Colonic mucosa (tissue), 4 donors: ENCODE results near the gene NDUFA8. TPM values are rescaled to one million over a fixed set of nuclear protein-coding genes. Genes with fewer than 3 reads are reported as not detected.
"Not testable (repeated sequence)": the region's sequence is repeated elsewhere in the genome, so short reads cannot be mapped to it uniquely, and the experiment has no call there.

ENCODE experiments used
- DNase-seq: peaks from one replicate; pipeline ENCODE4 v3.0.0-alpha.2; 2020
- H3K27ac ChIP-seq: fragments of 200-600 bp; one replicate; pipeline ENCODE4 v1.8.0; 2021
- H3K27me3 ChIP-seq: fragments of 200-600 bp; one replicate; pipeline ENCODE4 v1.8.0; 2021
- H3K36me3 ChIP-seq: fragments of 200-600 bp; one replicate; pipeline ENCODE4 v1.8.0; 2021
- H3K4me1 ChIP-seq: fragments of 200-600 bp; one replicate; pipeline ENCODE4 v1.8.0; 2021; ENCODE audit warnings: mild to moderate bottlenecking
- H3K4me3 ChIP-seq: fragments of 200-600 bp; one replicate; pipeline ENCODE4 v1.8.0; 2021
- H3K9ac ChIP-seq, 2 donors: one replicate each; pipeline ENCODE4 v1.7.0; 2013; ENCODE audit warnings: control low read depth in 2 of 2, low read depth in 2 of 2, low read length in 2 of 2
- H3K9me3 ChIP-seq: fragments of 200-600 bp; one replicate; pipeline ENCODE4 v1.8.0; 2021
- intact Hi-C: fragments of 100-400 bp; cut with DNase I; formaldehyde crosslinking; loops from one replicate; pipeline ENCODE4 v1.14.1; 2022
- total RNA-seq, 2 donors: library from RNA; stranded (reverse); fragmentation: NEBNext Ultra II Directional in 1 of 2; extraction: Animal tissue kit (Norgen Biotek cat#: 25700) in 1 of 2; gene quantifications; one replicate each; pipeline ENCODE4 v1.2.1, GENCODE V29; 2021
- TF ChIP-seq, protein P1 (sequence below): fragments of 200-600 bp; IDR thresholded peaks from one replicate; pipeline ENCODE4 v1.8.0; 2022; ENCODE audit warnings: antibody characterized with exemption, mild to moderate bottlenecking
- donor health status: healthy.
- donor health status: DM: no; HTN: no; CAD: no.
- donor health status: DM: no; HTN: no; CAD: no.

Gene NDUFA8
- total RNA-seq, 2 donors from 2014 or later, result 77.4 to 103 TPM

- intact Hi-C loops, result no loop called here
- Histone ChIP-seq H3K9ac (no peak overlapping the region), H3K4me3 (no peak overlapping the region), H3K27ac (no peak overlapping the region), H3K36me3 (no peaks in the 10 kb centered on the region), H3K9me3 (no peaks in the 10 kb centered on the region), H3K27me3 (peaks cover 5% of the 10 kb centered on the region), H3K4me1 (no peaks in the 10 kb centered on the region)
- DNase-seq, result no peak
- TF ChIP-seq, protein P1, sequence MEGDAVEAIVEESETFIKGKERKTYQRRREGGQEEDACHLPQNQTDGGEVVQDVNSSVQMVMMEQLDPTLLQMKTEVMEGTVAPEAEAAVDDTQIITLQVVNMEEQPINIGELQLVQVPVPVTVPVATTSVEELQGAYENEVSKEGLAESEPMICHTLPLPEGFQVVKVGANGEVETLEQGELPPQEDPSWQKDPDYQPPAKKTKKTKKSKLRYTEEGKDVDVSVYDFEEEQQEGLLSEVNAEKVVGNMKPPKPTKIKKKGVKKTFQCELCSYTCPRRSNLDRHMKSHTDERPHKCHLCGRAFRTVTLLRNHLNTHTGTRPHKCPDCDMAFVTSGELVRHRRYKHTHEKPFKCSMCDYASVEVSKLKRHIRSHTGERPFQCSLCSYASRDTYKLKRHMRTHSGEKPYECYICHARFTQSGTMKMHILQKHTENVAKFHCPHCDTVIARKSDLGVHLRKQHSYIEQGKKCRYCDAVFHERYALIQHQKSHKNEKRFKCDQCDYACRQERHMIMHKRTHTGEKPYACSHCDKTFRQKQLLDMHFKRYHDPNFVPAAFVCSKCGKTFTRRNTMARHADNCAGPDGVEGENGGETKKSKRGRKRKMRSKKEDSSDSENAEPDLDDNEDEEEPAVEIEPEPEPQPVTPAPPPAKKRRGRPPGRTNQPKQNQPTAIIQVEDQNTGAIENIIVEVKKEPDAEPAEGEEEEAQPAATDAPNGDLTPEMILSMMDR, result no peak
These were observed 41.0 kb downstream of the NDUFA8 start for GRCh38 chr9:122118343-122119165.

GRCh38 chr9:122117241-122117640 is 42.3 kb downstream of the NDUFA8 start:
- H3K4me3 ChIP-seq, intact Hi-C loops, H3K27ac ChIP-seq, H3K36me3 ChIP-seq, H3K4me1 ChIP-seq, H3K27me3 ChIP-seq, H3K9me3 ChIP-seq, H3K9ac ChIP-seq, DNase-seq: not testable (repeated sequence)

DNA sequence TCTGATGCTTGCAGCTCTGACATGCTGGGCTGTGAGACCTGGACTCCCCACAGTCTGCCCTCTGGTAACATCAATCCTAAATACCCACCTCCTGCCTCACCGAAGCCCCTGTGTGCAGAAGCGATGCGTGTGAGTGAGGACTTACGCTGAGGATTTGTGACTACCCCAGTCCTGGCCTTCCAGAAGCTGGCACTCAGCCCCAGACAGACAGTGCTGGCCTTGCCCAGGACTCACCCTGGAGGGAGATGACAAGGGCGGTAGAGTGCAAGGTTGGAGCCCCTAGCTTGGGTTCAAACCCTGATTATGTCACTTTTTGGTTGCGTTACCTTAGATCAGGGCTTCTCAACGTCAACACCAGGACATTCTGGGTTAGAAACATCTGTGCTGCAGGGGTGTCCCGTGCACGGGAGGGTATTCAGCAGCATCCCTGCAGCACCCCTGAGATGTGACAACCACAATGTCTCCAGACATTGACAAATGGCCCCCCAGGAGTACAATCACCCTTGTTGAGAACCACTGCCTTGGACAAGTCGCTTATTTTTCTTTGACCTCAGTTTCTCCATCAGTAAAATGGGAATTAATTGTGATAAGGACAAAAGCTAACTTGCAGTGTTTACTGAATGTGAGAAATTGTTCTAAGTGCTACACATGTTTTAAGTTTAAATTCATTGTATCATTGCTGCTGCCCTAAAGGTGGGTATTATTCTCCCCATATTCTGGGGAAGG is 43.0 kb downstream of the NDUFA8 start:
- no peak overlapping the region for H3K9ac ChIP-seq
- no peak overlapping the region for H3K27ac ChIP-seq
- H3K4me3 ChIP-seq, result no peak overlapping the region
- no peak for DNase-seq
- intact Hi-C loops, result no loop called here
- no peaks in the 10 kb centered on the region for H3K36me3 ChIP-seq
- no peaks in the 10 kb centered on the region for H3K9me3 ChIP-seq
- TF ChIP-seq, protein P1, result no peak
- H3K4me1 ChIP-seq, result no peaks in the 10 kb centered on the region
- peaks cover 5% of the 10 kb centered on the region for H3K27me3 ChIP-seq

GRCh38 chr9:122116040-122116439 is 43.5 kb downstream of the NDUFA8 start:
- H3K4me1 ChIP-seq, result no peaks in the 10 kb centered on the region
- DNase-seq, result no peak
- H3K27ac ChIP-seq, result no peak overlapping the region
- H3K4me3 ChIP-seq, result no peak overlapping the region
- TF ChIP-seq, protein P1, result no peak
- no peaks in the 10 kb centered on the region for H3K9me3 ChIP-seq
- peaks cover 5% of the 10 kb centered on the region for H3K27me3 ChIP-seq
- no peaks in the 10 kb centered on the region for H3K36me3 ChIP-seq
- intact Hi-C loops, result no loop called here
- no peak overlapping the region for H3K9ac ChIP-seq

DNA sequence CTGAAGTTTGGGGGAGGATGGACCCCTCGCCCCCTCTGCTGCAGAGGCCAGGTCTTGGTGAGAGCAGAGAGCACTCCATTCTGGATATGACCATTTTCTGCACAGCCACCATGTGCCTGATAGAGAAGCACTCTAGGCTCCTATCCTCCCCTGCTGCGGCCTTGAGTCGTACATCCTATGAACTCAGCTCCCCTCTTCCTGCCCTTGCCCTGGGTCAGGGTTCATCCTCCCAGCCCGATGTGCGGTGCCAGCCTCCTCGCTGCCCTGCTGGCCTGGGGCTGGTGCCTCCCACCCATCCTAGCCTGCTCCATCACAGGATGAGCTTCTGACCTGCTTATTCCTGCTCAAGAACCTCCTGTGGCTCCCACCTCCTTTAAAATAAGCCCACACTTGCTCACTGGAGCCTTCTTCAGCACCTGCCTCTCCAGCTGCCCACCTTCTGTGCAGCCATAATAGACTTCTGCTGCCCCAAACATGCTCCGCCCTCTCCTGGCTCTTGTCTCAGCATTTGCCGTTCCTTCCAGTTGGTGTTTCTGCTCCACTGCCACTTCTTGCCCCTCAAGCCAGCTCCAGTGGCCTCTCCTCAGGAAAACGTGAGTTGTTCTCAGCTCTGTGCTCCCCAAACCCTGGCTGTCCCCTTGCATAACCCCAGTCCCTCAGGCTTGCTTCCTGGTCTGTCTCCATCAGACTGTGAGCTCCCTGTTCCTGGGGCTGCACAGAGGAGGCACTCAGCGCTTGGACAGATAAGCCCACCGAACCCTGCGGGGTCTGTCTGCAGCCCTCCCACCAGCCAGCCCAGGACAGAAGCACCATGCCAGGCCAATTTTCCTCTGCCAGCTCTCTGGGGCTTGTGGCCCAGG is 44.2 kb downstream of the NDUFA8 start:
- H3K9me3 ChIP-seq, result no peaks in the 10 kb centered on the region
- no peak overlapping the region for H3K27ac ChIP-seq
- H3K36me3 ChIP-seq, result no peaks in the 10 kb centered on the region
- peaks cover 5% of the 10 kb centered on the region for H3K27me3 ChIP-seq
- H3K4me3 ChIP-seq, result no peak overlapping the region
- H3K4me1 ChIP-seq, result no peaks in the 10 kb centered on the region
- TF ChIP-seq, protein P1, result no peak
- no peak for DNase-seq
- no peak overlapping the region for H3K9ac ChIP-seq
- intact Hi-C loops, result no loop called here
